NCI-H1105 treated with DMSO at 0.1 percent for 48 hours (cell line): ENCODE data around the gene PRMT5.
"Not testable (repeated sequence)": the region's sequence is repeated elsewhere in the genome, so short reads cannot be mapped to it uniquely, and the experiment has no call there.

ENCODE experiments used
- DNase-seq: peaks from one replicate; lab custom pipeline; 2025; lab: John Stamatoyannopoulos, UW

The PRMT5 gene

GRCh38 chr14:22929104-22929960, at the start of gene PRMT5:
Gene PRMT5 (minus strand): TSS chr14:22929376. CDS start chr14:22929361, 15 bp downstream.
- peak; percentile 100 for DNase-seq

GRCh38 chr14:22978487-22978837, 49.3 kb upstream of the PRMT5 start:
- DNase-seq: no peak

- DNase-seq: no peak
Measured at GRCh38 chr14:22977684-22978486, 48.7 kb upstream of the PRMT5 start.

- no peak for DNase-seq
Measured at GRCh38 chr14:22977434-22977683, 48.2 kb upstream of the PRMT5 start.

- DNase-seq: no peak
Measured at GRCh38 chr14:22976620-22977433, 47.7 kb upstream of the PRMT5 start.

DNA sequence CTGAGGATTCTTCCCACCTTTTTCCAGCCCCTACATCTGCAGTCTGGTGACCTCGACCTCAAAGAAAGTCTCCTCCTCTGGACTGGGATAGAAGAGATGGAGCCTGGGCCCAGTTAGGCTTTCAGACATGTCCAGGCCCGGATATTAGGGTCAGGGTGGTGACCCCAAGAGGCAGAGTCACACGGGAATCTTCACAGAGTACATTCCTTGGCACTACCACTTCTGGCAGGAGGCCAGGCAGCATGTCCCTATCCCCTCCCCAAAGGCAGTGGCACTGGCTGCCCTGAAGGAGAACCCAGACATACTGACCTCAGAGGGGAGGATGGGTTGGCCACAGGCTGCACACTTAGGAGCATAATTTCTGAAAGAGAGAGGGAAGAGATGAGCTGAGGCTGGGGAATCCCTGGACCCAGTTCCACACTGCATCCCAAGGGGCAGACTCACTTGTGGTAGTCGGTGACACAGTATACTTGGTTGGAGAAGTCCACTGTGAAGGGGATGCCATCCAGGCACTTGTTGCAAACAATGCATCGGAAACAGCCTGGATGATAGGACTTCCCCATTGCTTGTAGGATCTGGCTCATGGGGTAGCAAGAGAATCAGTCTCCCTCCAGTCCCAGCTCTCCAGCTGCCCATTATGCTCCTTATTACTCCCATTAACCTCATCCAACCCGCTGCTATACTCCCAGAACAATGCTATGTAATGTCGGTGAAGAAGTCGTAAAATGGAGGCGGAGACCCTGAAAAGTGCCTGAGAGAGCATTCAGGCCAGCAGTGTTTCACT, 45.5 kb upstream of the PRMT5 start:
- no peak for DNase-seq

DNA sequence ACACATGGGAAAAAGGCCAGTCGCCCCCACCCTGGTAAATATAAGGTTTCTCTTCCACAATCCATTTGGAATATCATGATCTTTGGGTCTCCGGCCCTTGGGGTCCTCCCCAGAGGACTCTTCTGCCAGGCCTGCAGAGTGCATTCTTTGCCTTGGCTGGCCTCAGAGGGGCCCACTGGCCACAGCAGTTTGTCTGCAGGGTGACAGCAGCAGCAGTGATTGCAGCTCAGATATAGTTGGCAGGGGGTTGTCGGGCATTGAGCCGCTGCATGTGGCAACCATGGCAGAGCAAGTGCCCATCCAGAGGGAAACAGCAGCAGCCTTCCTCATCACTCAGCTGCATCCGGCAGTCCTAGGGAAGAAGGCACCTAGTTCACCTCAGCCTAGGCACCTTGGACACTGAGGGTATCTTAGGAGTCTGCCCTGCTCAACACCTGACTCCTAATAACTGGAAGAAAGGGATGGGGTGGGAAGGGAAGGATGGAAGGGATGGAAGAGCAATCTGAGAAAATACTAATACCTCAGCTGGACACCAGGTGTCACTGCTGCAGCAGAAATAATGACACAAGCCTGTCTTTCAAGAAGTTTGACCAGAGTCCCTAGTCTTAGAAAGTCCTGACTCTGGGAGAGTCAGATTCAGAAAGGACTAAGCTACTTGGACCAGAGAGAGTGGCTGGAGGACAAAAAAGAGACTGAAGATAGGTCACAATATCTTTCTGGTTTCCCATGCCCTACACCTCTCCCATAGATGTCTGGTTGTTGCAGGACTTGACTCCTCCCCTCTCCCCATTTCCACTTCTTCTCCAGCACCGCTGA, 44.2 kb upstream of the PRMT5 start:
- peak; percentile 42 for DNase-seq

GRCh38 chr14:22972313-22972930, 43.2 kb upstream of the PRMT5 start:
- no peak for DNase-seq

DNA sequence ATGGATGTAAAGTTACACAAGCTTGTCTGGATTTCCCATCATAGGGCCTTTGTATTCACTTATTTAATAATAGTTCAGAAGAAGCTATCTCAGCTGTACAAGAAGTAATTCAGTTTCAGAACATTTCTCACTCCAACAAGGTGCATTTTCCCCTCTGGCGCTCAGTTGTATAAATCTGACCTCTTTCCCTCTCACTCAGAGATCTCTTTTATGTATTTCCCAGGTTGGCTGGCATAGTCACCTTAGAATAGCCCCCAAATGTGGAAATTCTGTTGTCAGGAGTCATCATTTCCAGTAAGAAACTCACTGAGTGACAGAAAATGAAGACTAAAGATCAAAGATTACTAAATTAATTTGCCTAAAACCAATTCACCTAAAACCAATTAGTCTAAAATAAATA, 42.0 kb upstream of the PRMT5 start:
- DNase-seq: no peak

GRCh38 chr14:22966783-22967269, 37.6 kb upstream of the PRMT5 start:
- no peak for DNase-seq

- not testable (repeated sequence) for DNase-seq
Measured at GRCh38 chr14:22965916-22966782, 37.0 kb upstream of the PRMT5 start.

DNA sequence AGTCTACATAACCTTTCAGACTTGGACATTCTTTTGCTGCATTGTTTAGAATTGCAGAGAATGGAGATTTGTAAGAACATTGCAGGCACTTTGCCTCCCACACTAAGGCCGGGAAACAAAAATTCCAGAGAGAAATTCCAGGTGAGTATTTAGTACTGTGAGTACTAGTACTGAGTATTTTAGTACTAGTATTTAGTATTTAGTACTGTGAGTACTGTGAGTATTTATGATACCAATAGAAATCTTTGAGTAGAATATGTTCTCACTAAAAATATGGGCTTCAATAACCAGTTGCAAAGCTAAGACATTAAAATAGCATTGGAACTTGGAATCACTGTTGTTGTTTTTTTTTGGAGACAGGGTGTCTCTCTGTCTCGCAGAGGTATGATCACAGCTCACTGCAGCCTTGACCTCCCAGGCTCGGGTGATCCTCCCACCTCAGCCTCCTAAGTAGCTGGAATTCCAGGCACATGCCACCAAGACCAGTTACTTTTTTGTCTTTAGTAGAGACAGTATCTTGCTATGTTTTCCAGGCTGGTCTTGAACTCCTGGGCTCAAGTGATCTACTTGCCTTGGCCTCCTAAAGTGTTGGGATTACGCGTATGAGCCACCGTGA, 33.0 kb upstream of the PRMT5 start:
- no peak for DNase-seq

- no peak for DNase-seq
Measured at GRCh38 chr14:22955702-22956569, 26.8 kb upstream of the PRMT5 start.

GRCh38 chr14:22952418-22952817, 23.2 kb upstream of the PRMT5 start:
- no peak for DNase-seq

GRCh38 chr14:22951795-22952194, 22.6 kb upstream of the PRMT5 start:
- not testable (repeated sequence) for DNase-seq

GRCh38 chr14:22945642-22946041, 16.5 kb upstream of the PRMT5 start:
- DNase-seq: no peak

DNA sequence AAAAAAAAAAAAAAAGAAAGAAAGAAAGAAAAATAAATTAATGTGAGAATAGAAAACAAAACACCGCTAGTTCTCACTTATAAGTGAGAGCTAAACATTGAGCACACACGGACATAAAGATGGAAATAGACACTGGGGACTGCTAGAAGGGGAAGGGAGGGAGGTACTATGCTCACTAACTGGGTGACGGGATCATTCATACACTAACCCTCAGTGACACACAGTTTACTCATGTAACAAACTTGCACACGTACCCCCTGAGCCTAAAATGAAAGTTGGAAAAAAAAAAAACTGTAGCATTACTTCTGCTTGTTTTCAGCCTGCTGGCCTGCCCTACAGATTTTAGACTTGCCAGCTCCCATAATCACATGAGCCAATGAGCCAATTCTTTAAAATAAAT, 10.5 kb upstream of the PRMT5 start:
- DNase-seq: no peak

DNA sequence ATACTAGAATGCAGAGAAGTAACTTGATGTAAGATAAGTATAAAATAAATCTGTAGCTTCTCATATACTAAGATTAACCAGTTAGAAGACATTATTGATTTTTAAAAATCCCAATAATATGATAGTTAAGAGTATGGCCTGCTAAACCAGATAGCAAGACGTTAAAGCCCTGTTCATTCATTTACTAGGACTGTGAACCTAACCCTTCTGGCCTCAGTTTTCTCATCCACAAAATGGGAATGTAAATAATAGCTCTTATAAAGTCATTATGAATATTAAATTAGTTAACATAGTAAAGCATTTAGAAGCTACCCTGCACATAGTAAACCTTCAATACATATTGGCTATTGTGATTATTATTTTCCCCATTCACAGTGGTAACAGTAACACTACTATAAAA, 6.0 kb upstream of the PRMT5 start:
- DNase-seq: no peak
